ENCODE results near the gene PCDHA6. TPM values are rescaled to one million over a fixed set of nuclear protein-coding genes. Genes with fewer than 3 reads are reported as not detected.
"Not testable (repeated sequence)": the region's sequence is repeated elsewhere in the genome, so short reads cannot be mapped to it uniquely, and the experiment has no call there.

The PCDHA6 gene
- total RNA-seq, 1 donor from 2014 or later, result 2.7 TPM

DNA sequence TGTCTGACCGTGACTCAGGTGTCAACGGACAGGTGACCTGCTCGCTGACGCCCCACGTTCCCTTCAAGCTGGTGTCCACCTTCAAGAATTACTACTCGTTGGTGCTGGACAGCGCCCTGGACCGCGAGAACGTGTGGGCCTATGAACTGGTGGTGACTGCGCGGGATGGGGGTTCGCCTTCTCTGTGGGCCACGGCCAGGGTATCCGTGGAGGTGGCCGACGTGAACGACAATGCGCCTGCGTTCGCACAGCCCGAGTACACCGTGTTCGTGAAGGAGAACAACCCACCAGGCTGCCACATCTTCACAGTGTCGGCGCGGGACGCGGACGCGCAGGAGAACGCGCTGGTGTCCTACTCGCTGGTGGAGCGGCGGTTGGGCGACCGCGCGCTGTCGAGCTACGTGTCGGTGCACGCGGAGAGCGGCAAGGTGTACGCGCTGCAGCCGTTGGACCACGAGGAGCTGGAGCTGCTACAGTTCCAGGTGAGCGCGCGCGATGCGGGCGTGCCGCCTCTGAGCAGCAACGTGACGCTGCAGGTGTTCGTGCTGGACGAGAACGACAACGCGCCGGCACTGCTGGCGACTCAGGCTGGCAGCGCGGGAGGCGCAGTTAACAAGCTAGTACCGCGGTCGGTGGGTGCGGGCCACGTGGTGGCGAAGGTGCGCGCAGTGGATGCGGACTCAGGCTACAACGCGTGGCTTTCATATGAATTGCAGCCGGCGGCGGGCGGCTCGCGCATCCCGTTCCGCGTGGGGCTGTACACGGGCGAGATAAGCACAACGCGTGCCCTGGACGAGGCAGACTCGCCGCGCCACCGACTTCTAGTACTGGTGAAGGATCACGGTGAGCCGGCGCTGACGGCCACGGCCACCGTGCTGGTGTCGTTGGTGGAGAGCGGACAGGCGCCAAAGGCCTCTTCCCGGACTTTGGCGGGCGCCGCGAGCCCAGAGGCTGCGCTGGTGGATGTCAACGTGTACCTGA, 42.8 kb downstream of the PCDHA6 start:
- DNase-seq (ENCODE audit: low read depth), result no peak
- H3K27ac Mint-ChIP-seq (ENCODE audit: unreplicated experiment), result no peak overlapping the region
- Histone ChIP-seq H3K9me3 (ENCODE audit: insufficient read depth, low read depth, low read length) (peaks cover 5% of the 10 kb centered on the region), H3K4me1 (ENCODE audit: insufficient read depth, low read length) (no peaks in the 10 kb centered on the region), H3K79me2 (ENCODE audit: insufficient read depth, low read length) (no peaks in the 10 kb centered on the region), H3K9ac (ENCODE audit: low read length) (no peak overlapping the region), H3K36me3 (ENCODE audit: insufficient read depth, low read length) (no peaks in the 10 kb centered on the region), H2AFZ (ENCODE audit: low read depth, low read length) (no peak overlapping the region), H3K27me3 (ENCODE audit: insufficient read depth, low read length) (no peaks in the 10 kb centered on the region), H3K4me2 (ENCODE audit: low read length) (no peak overlapping the region), H3K4me3 (ENCODE audit: insufficient read depth, low read depth, low read length) (no peak overlapping the region), H3K27ac (ENCODE audit: low read depth, low read length) (no peak overlapping the region), H4K20me1 (ENCODE audit: insufficient read depth, low read length) (no peaks in the 10 kb centered on the region)
- H3K4me1 Mint-ChIP-seq (ENCODE audit: low read depth, unreplicated experiment), result peaks cover 6% of the 10 kb centered on the region
- no peak overlapping the region for H3K4me3 Mint-ChIP-seq (ENCODE audit: unreplicated experiment)
- FAIRE-seq, result no peak
- no peaks in the 10 kb centered on the region for H3K27me3 Mint-ChIP-seq (ENCODE audit: low read depth, unreplicated experiment)
- no peak for TF ChIP-seq EZH2 (IDR thresholded peaks at IDR 0.05; ENCODE audit: insufficient read depth, low read length)
- TF ChIP-seq, protein P1, sequence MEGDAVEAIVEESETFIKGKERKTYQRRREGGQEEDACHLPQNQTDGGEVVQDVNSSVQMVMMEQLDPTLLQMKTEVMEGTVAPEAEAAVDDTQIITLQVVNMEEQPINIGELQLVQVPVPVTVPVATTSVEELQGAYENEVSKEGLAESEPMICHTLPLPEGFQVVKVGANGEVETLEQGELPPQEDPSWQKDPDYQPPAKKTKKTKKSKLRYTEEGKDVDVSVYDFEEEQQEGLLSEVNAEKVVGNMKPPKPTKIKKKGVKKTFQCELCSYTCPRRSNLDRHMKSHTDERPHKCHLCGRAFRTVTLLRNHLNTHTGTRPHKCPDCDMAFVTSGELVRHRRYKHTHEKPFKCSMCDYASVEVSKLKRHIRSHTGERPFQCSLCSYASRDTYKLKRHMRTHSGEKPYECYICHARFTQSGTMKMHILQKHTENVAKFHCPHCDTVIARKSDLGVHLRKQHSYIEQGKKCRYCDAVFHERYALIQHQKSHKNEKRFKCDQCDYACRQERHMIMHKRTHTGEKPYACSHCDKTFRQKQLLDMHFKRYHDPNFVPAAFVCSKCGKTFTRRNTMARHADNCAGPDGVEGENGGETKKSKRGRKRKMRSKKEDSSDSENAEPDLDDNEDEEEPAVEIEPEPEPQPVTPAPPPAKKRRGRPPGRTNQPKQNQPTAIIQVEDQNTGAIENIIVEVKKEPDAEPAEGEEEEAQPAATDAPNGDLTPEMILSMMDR (IDR thresholded peaks at IDR 0.05; ENCODE audit: insufficient read depth, low read depth, low read length), result no peak
- H3K9me3 Mint-ChIP-seq (ENCODE audit: unreplicated experiment), result no peaks in the 10 kb centered on the region
- H3K36me3 Mint-ChIP-seq (ENCODE audit: low read depth, unreplicated experiment), result peaks cover 8% of the 10 kb centered on the region

DNA sequence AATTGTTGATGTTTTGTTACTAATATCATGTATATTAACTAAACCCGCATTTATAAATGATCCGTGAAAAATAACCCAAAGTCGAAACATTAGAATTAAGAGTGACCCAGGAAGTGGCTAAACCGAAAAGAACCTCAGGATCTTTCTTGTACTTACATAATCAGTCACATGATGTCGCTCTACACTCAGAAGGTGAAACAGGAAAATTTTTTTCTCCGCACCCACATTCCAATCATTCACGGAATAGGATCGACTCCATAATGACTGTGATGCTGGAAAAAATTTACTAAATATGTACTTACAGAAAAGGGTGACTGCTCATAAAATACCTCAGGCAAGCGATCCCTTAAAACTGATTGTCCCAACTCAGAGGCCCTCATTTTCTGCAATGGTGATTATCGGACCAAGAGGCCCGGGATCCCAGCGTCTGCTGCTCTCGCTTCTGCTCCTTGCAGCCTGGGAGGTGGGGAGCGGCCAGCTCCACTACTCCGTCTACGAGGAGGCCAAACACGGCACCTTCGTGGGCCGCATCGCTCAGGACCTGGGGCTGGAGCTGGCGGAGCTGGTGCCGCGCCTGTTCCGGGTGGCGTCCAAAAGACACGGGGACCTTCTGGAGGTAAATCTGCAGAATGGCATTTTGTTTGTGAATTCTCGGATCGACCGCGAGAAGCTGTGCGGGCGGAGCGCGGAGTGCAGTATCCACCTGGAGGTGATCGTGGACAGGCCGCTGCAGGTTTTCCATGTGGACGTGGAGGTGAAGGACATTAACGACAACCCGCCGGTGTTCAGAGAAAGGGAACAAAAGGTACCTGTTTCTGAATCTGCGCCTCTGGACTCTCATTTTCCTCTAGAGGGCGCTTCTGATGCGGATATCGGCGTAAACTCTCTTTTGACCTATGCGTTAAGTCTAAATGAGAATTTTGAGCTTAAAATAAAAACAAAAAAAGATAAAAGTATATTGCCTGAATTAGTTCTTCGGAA, 47.6 kb downstream of the PCDHA6 start, which contains the start of gene PCDHA12:
Gene PCDHA12, plus strand, starts transcription at position 224 of the 981 bp plus-strand sequence. Its CDS starts 165 bp downstream, at position 389.
- H3K4me2 ChIP-seq (ENCODE audit: low read length), result no peak within 1 kb of the TSS
- no peaks in the 10 kb centered on the region for H3K79me2 ChIP-seq (ENCODE audit: insufficient read depth, low read length)
- no peak within 1 kb of the TSS for H3K9ac ChIP-seq (ENCODE audit: low read length)

DNA sequence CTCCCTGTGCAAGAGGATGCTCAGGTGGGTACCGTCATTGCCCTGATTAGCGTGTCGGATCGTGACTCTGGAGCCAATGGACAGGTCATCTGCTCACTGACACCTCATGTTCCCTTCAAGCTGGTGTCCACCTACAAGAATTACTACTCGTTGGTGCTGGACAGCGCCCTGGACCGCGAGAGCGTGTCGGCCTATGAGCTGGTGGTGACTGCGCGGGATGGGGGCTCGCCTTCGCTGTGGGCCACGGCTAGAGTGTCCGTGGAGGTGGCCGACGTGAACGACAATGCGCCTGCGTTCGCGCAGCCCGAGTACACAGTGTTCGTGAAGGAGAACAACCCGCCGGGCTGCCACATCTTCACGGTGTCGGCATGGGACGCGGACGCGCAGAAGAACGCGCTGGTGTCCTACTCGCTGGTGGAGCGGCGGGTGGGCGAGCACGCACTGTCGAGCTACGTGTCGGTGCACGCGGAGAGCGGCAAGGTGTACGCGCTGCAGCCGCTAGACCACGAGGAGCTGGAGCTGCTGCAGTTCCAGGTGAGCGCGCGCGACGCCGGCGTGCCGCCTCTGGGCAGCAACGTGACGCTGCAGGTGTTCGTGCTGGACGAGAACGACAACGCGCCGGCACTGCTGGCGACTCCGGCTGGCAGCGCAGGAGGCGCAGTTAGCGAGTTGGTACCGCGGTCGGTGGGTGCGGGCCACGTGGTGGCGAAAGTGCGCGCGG, 48.9 kb downstream of the PCDHA6 start:
- H3K27ac Mint-ChIP-seq (ENCODE audit: unreplicated experiment); H3K9ac ChIP-seq (ENCODE audit: low read length); H3K79me2 ChIP-seq (ENCODE audit: insufficient read depth, low read length); DNase-seq (ENCODE audit: low read depth); H3K4me3 ChIP-seq (ENCODE audit: insufficient read depth, low read depth, low read length); H3K4me2 ChIP-seq (ENCODE audit: low read length); H3K4me1 ChIP-seq (ENCODE audit: insufficient read depth, low read length); H3K9me3 Mint-ChIP-seq (ENCODE audit: unreplicated experiment); FAIRE-seq; H3K27me3 Mint-ChIP-seq (ENCODE audit: low read depth, unreplicated experiment); H4K20me1 ChIP-seq (ENCODE audit: insufficient read depth, low read length); H3K27me3 ChIP-seq (ENCODE audit: insufficient read depth, low read length); H2AFZ ChIP-seq (ENCODE audit: low read depth, low read length); H3K27ac ChIP-seq (ENCODE audit: low read depth, low read length); H3K4me1 Mint-ChIP-seq (ENCODE audit: low read depth, unreplicated experiment); H3K36me3 ChIP-seq (ENCODE audit: insufficient read depth, low read length): not testable (repeated sequence)
- H3K9me3 ChIP-seq (ENCODE audit: insufficient read depth, low read depth, low read length), result peaks cover 15% of the 10 kb centered on the region
- Mint-ChIP-seq H3K4me3 (ENCODE audit: unreplicated experiment) (peak overlapping the region; percentile 97), H3K36me3 (ENCODE audit: low read depth, unreplicated experiment) (peaks cover 14% of the 10 kb centered on the region)

More for the DNA sequence above, 47.6 kb downstream of the PCDHA6 start, which contains the start of gene PCDHA12:
- FAIRE-seq (no peak), DNase-seq (ENCODE audit: low read depth) (no peak)
- Histone ChIP-seq H3K9me3 (ENCODE audit: insufficient read depth, low read depth, low read length) (peaks cover 16% of the 10 kb centered on the region), H3K27me3 (ENCODE audit: insufficient read depth, low read length) (no peaks in the 10 kb centered on the region), H4K20me1 (ENCODE audit: insufficient read depth, low read length) (no peaks in the 10 kb centered on the region), H3K36me3 (ENCODE audit: insufficient read depth, low read length) (no peaks in the 10 kb centered on the region), H3K4me1 (ENCODE audit: insufficient read depth, low read length) (no peaks in the 10 kb centered on the region), H3K4me3 (ENCODE audit: insufficient read depth, low read depth, low read length) (no peak within 1 kb of the TSS), H2AFZ (ENCODE audit: low read depth, low read length) (no peak within 1 kb of the TSS), H3K27ac (ENCODE audit: low read depth, low read length) (no peak within 1 kb of the TSS)
- H3K4me1 Mint-ChIP-seq (ENCODE audit: low read depth, unreplicated experiment), result peaks cover 6% of the 10 kb centered on the region
- no peaks in the 10 kb centered on the region for H3K27me3 Mint-ChIP-seq (ENCODE audit: low read depth, unreplicated experiment)
- H3K27ac Mint-ChIP-seq (ENCODE audit: unreplicated experiment), result peak within 1 kb of the TSS; percentile 93
- TF ChIP-seq EZH2 (IDR thresholded peaks at IDR 0.05; ENCODE audit: insufficient read depth, low read length), result no peak
- TF ChIP-seq, protein P1 (IDR thresholded peaks at IDR 0.05; ENCODE audit: insufficient read depth, low read depth, low read length), result no peak
- H3K4me3 Mint-ChIP-seq (ENCODE audit: unreplicated experiment), result peak within 1 kb of the TSS; percentile 97
- peaks cover 3% of the 10 kb centered on the region for H3K9me3 Mint-ChIP-seq (ENCODE audit: unreplicated experiment)
- peaks cover 11% of the 10 kb centered on the region for H3K36me3 Mint-ChIP-seq (ENCODE audit: low read depth, unreplicated experiment)
